H9 (cell line): Measurements from ENCODE around the gene NT5DC1. TPM values are rescaled to one million over a fixed set of nuclear protein-coding genes. Genes with fewer than 3 reads are reported as not detected.

Source experiments
- DNase-seq: peaks from one replicate; pipeline ENCODE4 v3.0.0-alpha.2; 2017
- H2AFZ ChIP-seq: one replicate; pipeline ENCODE4 v1.6.1; 2013; ENCODE audit warnings: mild to moderate bottlenecking, low read length, control low read depth, moderate library complexity
- H2AK5ac ChIP-seq: 2 replicates; pipeline ENCODE4 v1.6.1; 2013; ENCODE audit warnings: low read length, control low read depth, mixed read lengths; ENCODE audit not compliant: insufficient read length
- H2BK120ac ChIP-seq: one replicate; pipeline ENCODE4 v1.6.1; 2013; ENCODE audit warnings: low read depth, mild to moderate bottlenecking, low read length, control low read depth, inconsistent platforms; ENCODE audit not compliant: poor library complexity, severe bottlenecking
- H2BK12ac ChIP-seq: 2 replicates; pipeline ENCODE4 v1.6.1; 2013; ENCODE audit warnings: low read length, control low read depth, mixed read lengths, low read depth; ENCODE audit not compliant: insufficient read length
- H2BK15ac ChIP-seq: 2 replicates; pipeline ENCODE4 v1.6.1; 2013; ENCODE audit warnings: low read depth, low read length, control low read depth
- H2BK20ac ChIP-seq: one replicate; pipeline ENCODE4 v1.6.1; 2013; ENCODE audit warnings: low read depth, mild to moderate bottlenecking, low read length, control low read depth, inconsistent platforms; ENCODE audit not compliant: poor library complexity, severe bottlenecking
- H2BK5ac ChIP-seq: 2 replicates; pipeline ENCODE4 v1.6.1; 2013; ENCODE audit warnings: low read length, control low read depth, mixed read lengths; ENCODE audit not compliant: insufficient read length
- H3K14ac ChIP-seq: 2 replicates; pipeline ENCODE4 v1.6.1; 2013; ENCODE audit warnings: low read length, control low read depth; ENCODE audit not compliant: insufficient read depth
- H3K18ac ChIP-seq: 2 replicates; pipeline ENCODE4 v1.6.1; 2013; ENCODE audit warnings: low read depth, mild to moderate bottlenecking, mixed read lengths, low read length, control low read depth; ENCODE audit not compliant: insufficient read length
- H3K23ac ChIP-seq: 2 replicates; pipeline ENCODE4 v1.6.1; 2013; ENCODE audit warnings: low read length, control low read depth, mixed read lengths, low read depth; ENCODE audit not compliant: insufficient read length
- H3K23me2 ChIP-seq: 2 replicates; pipeline ENCODE4 v1.6.1; 2013; ENCODE audit warnings: low read depth, mild to moderate bottlenecking, mixed read lengths, low read length, control low read depth; ENCODE audit not compliant: insufficient read length, poor library complexity, severe bottlenecking
- H3K27ac ChIP-seq: 2 replicates; pipeline ENCODE4 v1.5.1; 2013; ENCODE audit warnings: low read length, control low read depth, mixed read lengths, low read depth; ENCODE audit not compliant: insufficient read length
- H3K27me3 ChIP-seq: 2 replicates; pipeline ENCODE4 v1.6.1; 2013; ENCODE audit warnings: low read length, control low read depth, inconsistent platforms; ENCODE audit not compliant: insufficient read depth
- H3K4ac ChIP-seq: 2 replicates; pipeline ENCODE4 v1.6.1; 2013; ENCODE audit warnings: low read depth, mild to moderate bottlenecking, control low read depth, inconsistent platforms, low read length, moderate library complexity
- H3K4me1 ChIP-seq: 2 replicates; pipeline ENCODE4 v1.6.1; 2013; ENCODE audit warnings: low read length, control low read depth, inconsistent platforms; ENCODE audit not compliant: insufficient read depth
- H3K4me2 ChIP-seq: 2 replicates; pipeline ENCODE4 v1.6.1; 2013; ENCODE audit warnings: low read length, control low read depth, mixed read lengths; ENCODE audit not compliant: insufficient read length, insufficient read depth
- H3K56ac ChIP-seq: 2 replicates; pipeline ENCODE4 v1.6.1; 2013; ENCODE audit warnings: low read depth, mild to moderate bottlenecking, mixed read lengths, low read length, control low read depth; ENCODE audit not compliant: insufficient read length
- H3K79me1 ChIP-seq: 2 replicates; pipeline ENCODE4 v1.6.1; 2013; ENCODE audit warnings: low read depth, mild to moderate bottlenecking, moderate library complexity, low read length, control low read depth, inconsistent platforms; ENCODE audit not compliant: insufficient read depth, poor library complexity, severe bottlenecking
- H3K79me2 ChIP-seq: 2 replicates; pipeline ENCODE4 v1.6.1; 2013; ENCODE audit warnings: low read length, control low read depth, inconsistent platforms; ENCODE audit not compliant: insufficient read depth
- H3K9ac ChIP-seq: 2 replicates; pipeline ENCODE4 v1.6.1; 2013; ENCODE audit warnings: low read length, control low read depth, mixed read lengths; ENCODE audit not compliant: insufficient read length; ENCODE audit errors: extremely low read depth
- H3K9me3 ChIP-seq: one replicate; pipeline ENCODE4 v1.6.1; 2013; ENCODE audit warnings: low read depth, low read length, inconsistent platforms; ENCODE audit not compliant: control insufficient read depth
- H3T11ph ChIP-seq: one replicate; pipeline ENCODE4 v1.6.1; 2013; ENCODE audit warnings: mild to moderate bottlenecking, low read length, control low read depth, inconsistent platforms
- H4K20me1 ChIP-seq: one replicate; pipeline ENCODE4 v1.6.1; 2013; ENCODE audit not compliant: control insufficient read depth, insufficient read length, insufficient read depth
- H4K5ac ChIP-seq: 2 replicates; pipeline ENCODE4 v1.6.1; 2013; ENCODE audit warnings: low read depth, mild to moderate bottlenecking, mixed read lengths, low read length, control low read depth; ENCODE audit not compliant: insufficient read length
- H4K8ac ChIP-seq: replicated peaks from 2 replicates; pipeline ENCODE4 v1.6.1; 2013; ENCODE audit warnings: low read length, control low read depth, mixed read lengths, low read depth; ENCODE audit not compliant: insufficient read length
- H4K91ac ChIP-seq: 2 replicates; pipeline ENCODE4 v1.6.1; 2013; ENCODE audit warnings: low read depth, mild to moderate bottlenecking, moderate library complexity, mixed read lengths, low read length, control low read depth; ENCODE audit not compliant: insufficient read length
- H3K27ac Mint-ChIP-seq, 3 experiments: 2 replicates in 2 of 3; 3 replicates in 1 of 3; pipeline ENCODE4 v1.8.0; 2020 to 2021; ENCODE audit warnings: mixed read lengths in 3 of 3, mild to moderate bottlenecking in 1 of 3, moderate library complexity in 1 of 3
- H3K27me3 Mint-ChIP-seq: 2 replicates; pipeline ENCODE4 v1.8.0; 2021; ENCODE audit warnings: low read depth, mild to moderate bottlenecking, moderate library complexity, mixed read lengths
- H3K36me3 Mint-ChIP-seq, 3 experiments: 2 replicates in 2 of 3; 3 replicates in 1 of 3; pipeline ENCODE4 v1.8.0; 2020 to 2021; ENCODE audit warnings: low read depth in 3 of 3, mixed read lengths in 3 of 3; ENCODE audit not compliant: insufficient read depth in 1 of 3
- H3K4me1 Mint-ChIP-seq, 2 experiments: 2 replicates each; pipeline ENCODE4 v1.8.0; 2020; ENCODE audit warnings: mixed read lengths in 2 of 2
- H3K4me3 Mint-ChIP-seq, 2 experiments: 2 replicates in 1 of 2; 3 replicates in 1 of 2; pipeline ENCODE4 v1.8.0; 2020 to 2021; ENCODE audit warnings: mild to moderate bottlenecking in 2 of 2, mixed read lengths in 2 of 2, moderate library complexity in 1 of 2
- H3K9me3 Mint-ChIP-seq, 2 experiments: 2 replicates in 1 of 2; 3 replicates in 1 of 2; pipeline ENCODE4 v1.8.0; 2020; ENCODE audit warnings: mild to moderate bottlenecking in 2 of 2, mixed read lengths in 2 of 2, moderate library complexity in 1 of 2
- CTCF ChIP-seq: fragments of 200-600 bp; sonication (generic); conservative IDR thresholded peaks from 3 replicates; pipeline ENCODE4 v1.8.0; 2021; ENCODE audit warnings: antibody characterized with exemption, mild to moderate bottlenecking
- WGBS: extraction: QIAGEN DNeasy Blood & Tissue Kit; methylation state at CpG from one replicate; pipeline ENCODE4 v1.1.7; 2013; ENCODE audit warnings: missing lambda C conversion rate, low lambda C conversion rate, mixed read lengths; ENCODE audit not compliant: insufficient read length; ENCODE audit errors: extremely low coverage; 5-methylcytosine and 5-hydroxymethylcytosine counted together
- total RNA-seq: library from RNA; stranded (reverse); gene quantifications from 2 replicates; pipeline ENCODE4 v1.2.1, GENCODE V29; 2021

NT5DC1 gene
- total RNA-seq, 1 experiment from 2014 or later: 64.9 TPM

DNA sequence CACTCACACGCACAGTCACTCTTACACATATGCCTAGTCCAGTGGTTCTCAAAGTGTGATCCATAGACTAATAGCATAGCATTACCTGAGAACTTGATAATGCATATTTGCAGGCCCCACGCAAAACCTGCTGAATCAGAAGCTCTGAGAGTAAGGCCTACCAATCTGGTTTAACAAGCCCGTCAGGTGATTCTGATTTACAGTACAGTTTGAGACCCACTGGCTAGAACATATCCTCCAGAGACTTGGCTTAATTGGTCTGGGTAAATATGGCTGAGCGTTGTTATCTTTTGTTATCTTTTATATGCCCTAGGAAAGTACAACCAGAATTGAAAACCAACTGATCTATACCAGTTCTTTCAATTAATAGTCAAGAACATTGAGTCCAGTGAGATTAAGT, 143.6 kb downstream of the NT5DC1 start:
- H3K27ac Mint-ChIP-seq: no peak overlapping the region

More for the DNA sequence above, 143.6 kb downstream of the NT5DC1 start:
- H3K4me2 ChIP-seq: no peak overlapping the region
- H2BK5ac ChIP-seq: no peak overlapping the region
- H2BK15ac ChIP-seq: no peak overlapping the region
- H3K27me3 ChIP-seq: no peaks in the 10 kb centered on the region
- DNase-seq: no peak
- H3K9ac ChIP-seq: no peak overlapping the region
- no peak overlapping the region for H2AK5ac ChIP-seq
- no peak overlapping the region for H2BK120ac ChIP-seq
- no peak overlapping the region for H2BK20ac ChIP-seq
- Mint-ChIP-seq H3K36me3 (peaks cover 0 to 18% (median 16%) of the 10 kb centered on the region in 3 experiments; a peak in 5 of 7 replicates), H3K9me3 (no peaks in the 10 kb centered on the region), H3K4me3 (no peak overlapping the region), H3K27me3 (no peaks in the 10 kb centered on the region), H3K4me1 (no peaks in the 10 kb centered on the region)
- no peaks in the 10 kb centered on the region for H3K9me3 ChIP-seq
- no peaks in the 10 kb centered on the region for H3K4me1 ChIP-seq
- no peak for TF ChIP-seq CTCF
- H3K56ac ChIP-seq: no peak overlapping the region
- no peaks in the 10 kb centered on the region for H4K20me1 ChIP-seq
- H3K4ac ChIP-seq: no peak overlapping the region
- WGBS: no CpG with 5 or more reads among the region's 4 CpGs
- no peak overlapping the region for H3K18ac ChIP-seq
- H3K23ac ChIP-seq: no peak overlapping the region
- H3K23me2 ChIP-seq: no peaks in the 10 kb centered on the region
- H3K79me2 ChIP-seq: no peaks in the 10 kb centered on the region
- no peak overlapping the region for H4K8ac ChIP-seq
- no peak overlapping the region for H3T11ph ChIP-seq
- H4K5ac ChIP-seq: no peak overlapping the region
- H2AFZ ChIP-seq: no peak overlapping the region
- H3K79me1 ChIP-seq: no peaks in the 10 kb centered on the region
- no peak overlapping the region for H4K91ac ChIP-seq
- H2BK12ac ChIP-seq: no peak overlapping the region
- no peak overlapping the region for H3K27ac ChIP-seq
- no peak overlapping the region for H3K14ac ChIP-seq
